Measurements from ENCODE around the gene INTS11. TPM values are rescaled to one million over a fixed set of nuclear protein-coding genes. Genes with fewer than 3 reads are reported as not detected.

The INTS11 gene
- total RNA-seq, 1 experiment from 2014 or later = 139 TPM

- H2BK20ac ChIP-seq (ENCODE audit: low read depth, low read length, poor library complexity, severe bottlenecking) = no peak overlapping the region
- Mint-ChIP-seq H3K4me1 (peaks cover 0 to 9% of the 10 kb centered on the region in 2 experiments; a peak in 2 of 4 replicates), H3K9me3 (peaks cover 2 to 10% of the 10 kb centered on the region in 2 experiments; a peak in 2 of 5 replicates), H3K27me3 (ENCODE audit: low read depth) (peaks cover 2% of the 10 kb centered on the region), H3K36me3 (ENCODE audit: insufficient read depth in 1 of 3, low read depth in 3 of 3) (no peaks in the 10 kb centered on the region), H3K4me3 (no peak overlapping the region), H3K27ac (peak overlapping the region in 1 of 3 experiments; percentile 74; a peak in 1 of 7 replicates)
- H3K4ac ChIP-seq (ENCODE audit: low read depth, low read length) = no peak overlapping the region
- no peak overlapping the region for H2BK12ac ChIP-seq (ENCODE audit: insufficient read length, low read depth, low read length)
- H3K56ac ChIP-seq (ENCODE audit: insufficient read length, low read depth, low read length) = no peak overlapping the region
- no peak overlapping the region for H2AK5ac ChIP-seq (ENCODE audit: insufficient read length, low read length)
- H3K9me3 ChIP-seq (ENCODE audit: control insufficient read depth, low read depth, low read length) = no peaks in the 10 kb centered on the region
- H3K23me2 ChIP-seq (ENCODE audit: insufficient read length, low read depth, low read length, poor library complexity, severe bottlenecking) = peaks cover 4% of the 10 kb centered on the region
- no peak overlapping the region for H3K23ac ChIP-seq (ENCODE audit: insufficient read length, low read depth, low read length)
- H2BK5ac ChIP-seq (ENCODE audit: insufficient read length, low read length) = no peak overlapping the region
- no peak overlapping the region for H4K5ac ChIP-seq (ENCODE audit: insufficient read length, low read depth, low read length)
- no CpG with 5 or more reads among the region's 9 CpGs for WGBS (ENCODE audit: extremely low coverage, insufficient read length, low lambda C conversion rate)
- H3T11ph ChIP-seq (ENCODE audit: low read length) = no peak overlapping the region
- DNase-seq = no peak
- H4K91ac ChIP-seq (ENCODE audit: insufficient read length, low read depth, low read length) = no peak overlapping the region
- no peak overlapping the region for H2BK15ac ChIP-seq (ENCODE audit: low read depth, low read length)
- H4K20me1 ChIP-seq (ENCODE audit: control insufficient read depth, insufficient read depth, insufficient read length) = no peaks in the 10 kb centered on the region
- no peaks in the 10 kb centered on the region for H3K79me2 ChIP-seq (ENCODE audit: insufficient read depth, low read length)
- no peak overlapping the region for H3K18ac ChIP-seq (ENCODE audit: insufficient read length, low read depth, low read length)
- no peak for TF ChIP-seq CTCF (conservative IDR thresholded peaks at IDR 0.05)
- no peak overlapping the region for H3K27ac ChIP-seq (ENCODE audit: insufficient read length, low read depth, low read length)
- no peak overlapping the region for H4K8ac ChIP-seq (replicated peaks; ENCODE audit: insufficient read length, low read depth, low read length)
- no peaks in the 10 kb centered on the region for H3K79me1 ChIP-seq (ENCODE audit: insufficient read depth, low read depth, low read length, poor library complexity, severe bottlenecking)
- no peak overlapping the region for H3K4me2 ChIP-seq (ENCODE audit: insufficient read depth, insufficient read length, low read length)
- no peaks in the 10 kb centered on the region for H3K27me3 ChIP-seq (ENCODE audit: insufficient read depth, low read length)
- H3K9ac ChIP-seq (ENCODE audit: extremely low read depth, insufficient read length, low read length) = no peak overlapping the region
- H3K4me1 ChIP-seq (ENCODE audit: insufficient read depth, low read length) = no peaks in the 10 kb centered on the region
- H2BK120ac ChIP-seq (ENCODE audit: low read depth, low read length, poor library complexity, severe bottlenecking) = no peak overlapping the region
- H3K14ac ChIP-seq (ENCODE audit: insufficient read depth, low read length) = no peak overlapping the region
- H2AFZ ChIP-seq (ENCODE audit: low read length) = no peak overlapping the region
Measured at GRCh38 chr1:1292442-1292779, 32.0 kb downstream of the INTS11 start.
